GM10248 (cell line): ENCODE measurements around the gene ZNF654.

Experiments
- CTCF ChIA-PET: fragments of 300-600 bp; sonication (Branson Sonifier 250); formaldehyde crosslinking; extraction: SDS; loops from one replicate; lab custom pipeline; 2021; ENCODE audit warnings: antibody characterized with exemption; lab: Yijun Ruan, JAX
- POLR2A ChIA-PET: fragments of 350-650 bp; sonication (Branson Sonifier 250); formaldehyde crosslinking; extraction: SDS; loops from one replicate; lab custom pipeline; 2020; ENCODE audit warnings: antibody characterized with exemption; lab: Yijun Ruan, JAX
- DNase-seq: peaks from one replicate; pipeline ENCODE4 v3.0.0; 2012; ENCODE audit errors: extremely low spot score
- CTCF ChIP-seq: IDR thresholded peaks from 2 replicates; pipeline ENCODE4 v1.5.1; 2012; ENCODE audit warnings: mild to moderate bottlenecking, low read depth; ENCODE audit errors: extremely low read depth, missing control alignments, control extremely low read depth

The ZNF654 gene

GRCh38 chr3:88132894-88133293 is 73.8 kb downstream of the ZNF654 start:
- ChIA-PET CTCF (interaction anchor here (1.0 to 4.1 kb wide), 4 partner anchors 9 to 20 kb away, joined by 3 to 32 read pairs (median 8); no protein-coding TSS in a partner anchor), POLR2A (no interaction called here)
- no peak for TF ChIP-seq CTCF
- no peak for DNase-seq

DNA sequence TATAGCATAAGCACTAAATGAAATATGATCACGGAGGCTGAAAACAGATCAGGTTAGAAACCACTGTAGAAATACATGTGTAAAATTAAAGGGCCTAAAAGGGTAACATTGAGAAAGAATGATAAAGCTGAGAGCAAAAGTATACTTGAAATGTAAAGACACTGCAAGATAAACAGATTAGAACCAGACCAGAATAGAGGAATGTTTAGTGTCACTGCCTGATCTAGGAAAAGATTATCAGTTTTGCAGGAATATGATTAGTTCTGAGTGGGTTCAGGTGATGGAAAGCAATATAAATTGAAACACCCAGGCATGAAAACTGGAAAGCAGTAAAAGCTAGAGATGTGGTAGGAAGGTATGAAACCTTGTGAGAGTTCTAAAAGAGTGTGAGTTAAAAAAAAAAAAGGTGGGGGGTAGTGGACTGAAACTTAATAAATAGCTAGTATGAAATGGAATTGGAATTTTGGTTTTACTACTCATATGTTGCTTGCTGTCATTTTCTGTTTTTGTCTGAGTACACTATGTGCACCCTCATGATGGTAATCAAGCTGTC is 74.7 kb downstream of the ZNF654 start:
- TF ChIP-seq CTCF, result no peak
- ChIA-PET CTCF (interaction anchor here (1.4 to 4.1 kb wide), 3 partner anchors 11 to 21 kb away, joined by 5 to 32 read pairs (median 8); no protein-coding TSS in a partner anchor), POLR2A (no interaction called here)
- no peak for DNase-seq

GRCh38 chr3:88137836-88138235 is 78.8 kb downstream of the ZNF654 start:
- POLR2A ChIA-PET, result no interaction called here
- CTCF ChIA-PET, result interaction anchor here (0.9 to 1.9 kb wide), 5 partner anchors 9 to 24 kb away, joined by 3 to 5 read pairs (median 4); no protein-coding TSS in a partner anchor
- no peak for DNase-seq
- no peak for TF ChIP-seq CTCF

- no peak for DNase-seq
- POLR2A ChIA-PET, result no interaction called here
- no peak for TF ChIP-seq CTCF
- CTCF ChIA-PET, result interaction anchor here (1.1 to 1.4 kb wide), 2 partner anchors 9 kb away, joined by 3 to 5 read pairs; partner anchors contain the start of gene C3orf38
Observed at GRCh38 chr3:88141458-88142083, 82.5 kb downstream of the ZNF654 start.

DNA sequence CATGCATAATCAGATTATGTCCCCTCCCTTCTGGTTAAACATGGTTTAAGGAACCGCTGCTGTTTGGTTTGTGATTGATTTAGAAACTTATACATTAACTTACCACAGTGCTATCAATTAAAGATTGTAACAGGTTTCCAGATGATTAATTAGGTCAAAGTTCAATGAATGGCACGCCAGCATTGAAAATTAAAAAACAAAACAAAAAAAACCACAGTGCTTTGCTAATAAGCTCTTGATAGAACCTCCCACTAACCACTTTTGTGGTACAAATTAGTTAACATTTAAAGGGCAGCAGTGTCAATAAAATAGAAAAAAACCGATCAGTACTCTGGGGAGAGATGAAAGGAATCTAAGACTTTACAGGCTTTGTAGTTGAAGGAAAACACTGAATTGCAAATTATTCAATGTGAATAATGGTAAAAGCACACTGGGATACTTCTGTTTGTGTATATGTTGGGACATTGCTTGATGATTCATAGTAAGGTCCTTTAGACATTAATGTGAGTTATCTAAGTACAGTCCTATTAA is 83.1 kb downstream of the ZNF654 start:
- CTCF ChIA-PET, result interaction anchor here (1.1 to 1.4 kb wide), 2 partner anchors 8 to 10 kb away, joined by 3 to 5 read pairs; partner anchors contain the start of gene C3orf38
- no peak for TF ChIP-seq CTCF

GRCh38 chr3:88147261-88147660 is 88.2 kb downstream of the ZNF654 start:
- DNase-seq, result no peak
- no peak for TF ChIP-seq CTCF
- CTCF ChIA-PET, result interaction anchor here (0.9 to 2.6 kb wide), 4 partner anchors 9 to 105 kb away, joined by 3 to 12 read pairs (median 4); no protein-coding TSS in a partner anchor
- POLR2A ChIA-PET, result no interaction called here

More for the DNA sequence above, 83.1 kb downstream of the ZNF654 start:
- POLR2A ChIA-PET, result no interaction called here
- DNase-seq, result no peak
